Measurements from ENCODE around the gene ATP5MK. TPM values are rescaled to one million over a fixed set of nuclear protein-coding genes. Genes with fewer than 3 reads are reported as not detected.
"Not testable (repeated sequence)": the region's sequence is repeated elsewhere in the genome, so short reads cannot be mapped to it uniquely, and the experiment has no call there.

Gene ATP5MK
- total RNA-seq, 1 experiment from 2014 or later = 111 TPM

- POLR2A ChIA-PET (ENCODE audit: unreplicated experiment); ATAC-seq; DNase-seq; H3F3A ChIP-seq (ENCODE audit: low read length, unreplicated experiment); H2AFZ ChIP-seq (ENCODE audit: low read length); H3K27me3 ChIP-seq (ENCODE audit: low read length); H3K4me1 ChIP-seq (ENCODE audit: insufficient read depth, low read length); CTCF ChIA-PET; H3K36me3 ChIP-seq (ENCODE audit: low read depth, low read length); H3K9me2 ChIP-seq (replicated peaks; ENCODE audit: low read length); H3K9ac ChIP-seq (ENCODE audit: low read length); H3K79me2 ChIP-seq (ENCODE audit: low read length); H3K4me2 ChIP-seq (ENCODE audit: low read length); H3K4me3 ChIP-seq (ENCODE audit: low read length); H3K9me3 ChIP-seq (ENCODE audit: low read length); H3K27ac ChIP-seq (ENCODE audit: low read length); H4K20me1 ChIP-seq (ENCODE audit: low read length); BruUV-seq (replicated peaks); intact Hi-C loops (cut with micrococcal nuclease): not testable (repeated sequence)
Measured at GRCh38 chr10:103359493-103359892, 36.8 kb downstream of the ATP5MK start.

- POLR2A ChIA-PET (ENCODE audit: unreplicated experiment) = no interaction called here
- no peaks in the 10 kb centered on the region for H4K20me1 ChIP-seq (ENCODE audit: low read length)
- H3K27ac ChIP-seq (ENCODE audit: low read length) = no peak overlapping the region
- no peak for DNase-seq
- intact Hi-C loops (cut with micrococcal nuclease) = no loop called here
- no peak overlapping the region for H3K4me3 ChIP-seq (ENCODE audit: low read length)
- no peaks in the 10 kb centered on the region for H3K27me3 ChIP-seq (ENCODE audit: low read length)
- H2AFZ ChIP-seq (ENCODE audit: low read length) = no peak overlapping the region
- no peak overlapping the region for H3K9ac ChIP-seq (ENCODE audit: low read length)
- TF ChIP-seq EZH2phosphoT487 (IDR thresholded peaks at IDR 0.05; ENCODE audit: borderline replicate concordance, low read length) (no peak), CTCF (conservative IDR thresholded peaks at IDR 0.05; ENCODE audit: low read depth, low read length) (no peak), EZH2 (IDR thresholded peaks at IDR 0.05; ENCODE audit: low read length, unreplicated experiment) (no peak)
- H3F3A ChIP-seq (ENCODE audit: low read length, unreplicated experiment) = no peaks in the 10 kb centered on the region
- ATAC-seq = no peak
- no peaks in the 10 kb centered on the region for H3K9me2 ChIP-seq (replicated peaks; ENCODE audit: low read length)
- CTCF ChIA-PET = interaction anchor here (0.6 kb wide), 1 partner anchor 53 kb away, joined by 3 read pairs; no protein-coding TSS in a partner anchor
- no peak overlapping the region for H3K4me2 ChIP-seq (ENCODE audit: low read length)
- H3K9me3 ChIP-seq (ENCODE audit: low read length) = no peaks in the 10 kb centered on the region
- H3K4me1 ChIP-seq (ENCODE audit: insufficient read depth, low read length) = peaks cover 4% of the 10 kb centered on the region; the same call in 1 of the 2 replicates
- 0 out of 2 replicates have a peak, but pooled peaks cover 5% of the 10 kb centered on the region for H3K79me2 ChIP-seq (ENCODE audit: low read length)
- BruUV-seq (replicated peaks) = no TSS peak
- no peaks in the 10 kb centered on the region for H3K36me3 ChIP-seq (ENCODE audit: low read depth, low read length)
Measured at GRCh38 chr10:103355906-103356599, 40.2 kb downstream of the ATP5MK start.

GRCh38 chr10:103354567-103354966 is 41.7 kb downstream of the ATP5MK start:
- H3K4me1 ChIP-seq (ENCODE audit: insufficient read depth, low read length); H4K20me1 ChIP-seq (ENCODE audit: low read length); ATAC-seq; H3K9ac ChIP-seq (ENCODE audit: low read length); H3K4me3 ChIP-seq (ENCODE audit: low read length); H3K27me3 ChIP-seq (ENCODE audit: low read length); BruUV-seq (replicated peaks); H3F3A ChIP-seq (ENCODE audit: low read length, unreplicated experiment); H3K9me2 ChIP-seq (replicated peaks; ENCODE audit: low read length); H3K36me3 ChIP-seq (ENCODE audit: low read depth, low read length); H2AFZ ChIP-seq (ENCODE audit: low read length); CTCF ChIA-PET; H3K27ac ChIP-seq (ENCODE audit: low read length); H3K4me2 ChIP-seq (ENCODE audit: low read length); DNase-seq; H3K9me3 ChIP-seq (ENCODE audit: low read length); intact Hi-C loops (cut with micrococcal nuclease): not testable (repeated sequence)
- POLR2A ChIA-PET (ENCODE audit: unreplicated experiment) = interaction anchor here (0.6 kb wide), 1 partner anchor 81 kb away, joined by 3 read pairs; no protein-coding TSS in a partner anchor
- peaks cover 18% of the 10 kb centered on the region for H3K79me2 ChIP-seq (ENCODE audit: low read length)

GRCh38 chr10:103353281-103353680 is 43.0 kb downstream of the ATP5MK start:
- ATAC-seq = no peak
- Histone ChIP-seq H4K20me1 (ENCODE audit: low read length) (no peaks in the 10 kb centered on the region), H3K27me3 (ENCODE audit: low read length) (no peaks in the 10 kb centered on the region), H3K27ac (ENCODE audit: low read length) (no peak overlapping the region), H3K79me2 (ENCODE audit: low read length) (peaks cover 28% of the 10 kb centered on the region), H3K36me3 (ENCODE audit: low read depth, low read length) (no peaks in the 10 kb centered on the region), H3F3A (ENCODE audit: low read length, unreplicated experiment) (no peaks in the 10 kb centered on the region), H3K4me2 (ENCODE audit: low read length) (no peak overlapping the region), H3K9me3 (ENCODE audit: low read length) (no peaks in the 10 kb centered on the region), H2AFZ (ENCODE audit: low read length) (no peak overlapping the region), H3K4me3 (ENCODE audit: low read length) (no peak overlapping the region), H3K4me1 (ENCODE audit: insufficient read depth, low read length) (peaks cover 4% of the 10 kb centered on the region; the same call in 1 of the 2 replicates), H3K9me2 (replicated peaks; ENCODE audit: low read length) (no peaks in the 10 kb centered on the region), H3K9ac (ENCODE audit: low read length) (no peak overlapping the region)
- POLR2A ChIA-PET (ENCODE audit: unreplicated experiment) = no interaction called here
- CTCF ChIA-PET = no interaction called here
- intact Hi-C loops (cut with micrococcal nuclease) = no loop called here
- no peak for DNase-seq
- BruUV-seq (replicated peaks) = no TSS peak
- TF ChIP-seq EZH2phosphoT487 (IDR thresholded peaks at IDR 0.05; ENCODE audit: borderline replicate concordance, low read length) (no peak), CTCF (conservative IDR thresholded peaks at IDR 0.05; ENCODE audit: low read depth, low read length) (no peak; the same call in 1 of the 2 replicates), EZH2 (IDR thresholded peaks at IDR 0.05; ENCODE audit: low read length, unreplicated experiment) (no peak)

All from PC-3 (cell line).